ENCODE measurements around the gene FAHD1. TPM values are rescaled to one million over a fixed set of nuclear protein-coding genes. Genes with fewer than 3 reads are reported as not detected.

The FAHD1 gene
- 43.1 to 50.4 TPM (median 48.4 TPM) in 5 replicates for total RNA-seq (2022; extraction: Qiagen RNA extraction)

DNA sequence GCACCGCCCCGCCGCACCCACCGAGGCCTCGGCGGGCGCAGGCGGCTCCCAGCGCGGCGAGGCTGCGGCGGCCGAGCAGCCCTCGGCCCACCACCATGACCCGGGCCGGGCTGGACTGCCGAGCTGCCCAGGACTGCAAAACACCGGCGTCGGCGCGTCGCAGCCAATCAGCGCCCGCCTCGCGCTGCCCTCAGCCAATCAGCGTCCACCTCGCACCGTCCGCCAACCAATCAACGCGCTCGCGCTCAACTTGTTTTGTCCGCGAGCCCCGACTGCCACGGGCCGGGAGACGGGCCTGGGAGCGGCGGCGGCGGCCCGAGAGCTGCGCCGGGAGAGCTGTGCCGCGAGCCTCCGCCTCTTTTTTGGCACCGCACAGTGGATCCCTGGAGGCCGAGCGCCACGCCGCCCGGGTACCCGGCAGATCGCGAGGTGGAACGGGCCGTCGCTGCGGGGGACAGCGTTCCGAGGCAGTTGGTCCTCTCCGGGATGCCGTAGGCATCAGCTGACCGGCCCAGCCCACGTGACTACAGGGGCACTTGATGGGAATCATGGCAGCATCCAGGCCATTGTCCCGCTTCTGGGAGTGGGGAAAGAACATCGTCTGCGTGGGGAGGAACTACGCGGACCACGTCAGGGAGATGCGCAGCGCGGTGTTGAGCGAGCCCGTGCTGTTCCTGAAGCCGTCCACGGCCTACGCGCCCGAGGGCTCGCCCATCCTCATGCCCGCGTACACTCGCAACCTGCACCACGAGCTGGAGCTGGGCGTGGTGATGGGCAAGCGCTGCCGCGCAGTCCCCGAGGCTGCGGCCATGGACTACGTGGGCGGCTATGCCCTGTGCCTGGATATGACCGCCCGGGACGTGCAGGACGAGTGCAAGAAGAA lies at the start of gene FAHD1, which contains the start of gene HAGH:
FAHD1 (plus strand) TSS at position 516 of the 883 bp plus-strand sequence; CDS start at position 549, 33 bp downstream.
HAGH (minus strand) TSS at position 135 of the 883 bp plus-strand sequence; CDS start at position 97, 38 bp downstream.

DNA sequence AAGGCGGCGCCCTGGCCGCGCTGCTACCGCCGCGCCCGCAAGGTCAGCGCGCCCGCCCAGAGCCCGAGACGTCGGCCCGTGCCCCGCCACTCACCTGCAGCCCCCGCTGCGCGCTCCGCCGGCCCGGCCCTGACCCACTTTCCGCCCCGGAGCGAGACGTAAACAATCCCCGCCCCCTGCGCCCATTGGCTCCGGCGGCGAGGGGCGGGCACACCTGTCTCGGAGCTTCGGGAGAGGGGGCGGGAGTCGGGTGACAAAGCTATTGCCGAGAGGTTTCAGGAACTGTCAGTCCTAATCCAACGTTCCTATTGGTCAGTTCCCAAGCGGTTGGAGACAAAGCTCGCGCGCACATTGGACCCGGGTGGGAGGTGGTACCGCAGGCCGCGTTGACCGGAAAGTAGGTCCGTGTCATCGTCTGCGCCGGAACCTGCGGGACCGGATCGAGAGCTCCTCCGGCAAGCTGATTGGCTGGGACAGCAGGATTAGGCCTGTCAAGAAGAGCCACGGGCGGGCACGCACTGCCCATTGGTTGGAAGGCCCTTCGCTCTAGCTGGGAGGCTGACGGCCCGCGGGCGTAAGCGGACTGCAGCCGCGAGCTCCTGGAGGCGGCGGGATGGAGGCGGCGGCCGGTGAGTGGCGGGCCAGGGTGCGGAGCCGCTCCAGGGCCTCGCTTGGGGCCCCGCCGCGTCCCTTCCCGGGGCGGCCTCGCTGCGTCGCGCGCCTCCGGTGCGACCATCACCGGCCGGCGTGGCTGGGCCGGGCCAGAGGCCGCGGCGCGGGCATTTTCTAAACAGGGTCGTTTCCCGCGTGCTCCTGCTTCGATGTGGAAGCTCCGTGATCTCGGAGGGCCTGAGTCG lies 44.4 kb upstream of the FAHD1 start, which contains the start of the genes NUBP2 and SPSB3:
NUBP2 (plus strand) TSS at position 553 of the 857 bp plus-strand sequence; CDS start at position 614, 61 bp downstream.
SPSB3 (minus strand) TSS at position 164 of the 857 bp plus-strand sequence. CDS start 1,088 bp downstream, outside the sequence.

DNA sequence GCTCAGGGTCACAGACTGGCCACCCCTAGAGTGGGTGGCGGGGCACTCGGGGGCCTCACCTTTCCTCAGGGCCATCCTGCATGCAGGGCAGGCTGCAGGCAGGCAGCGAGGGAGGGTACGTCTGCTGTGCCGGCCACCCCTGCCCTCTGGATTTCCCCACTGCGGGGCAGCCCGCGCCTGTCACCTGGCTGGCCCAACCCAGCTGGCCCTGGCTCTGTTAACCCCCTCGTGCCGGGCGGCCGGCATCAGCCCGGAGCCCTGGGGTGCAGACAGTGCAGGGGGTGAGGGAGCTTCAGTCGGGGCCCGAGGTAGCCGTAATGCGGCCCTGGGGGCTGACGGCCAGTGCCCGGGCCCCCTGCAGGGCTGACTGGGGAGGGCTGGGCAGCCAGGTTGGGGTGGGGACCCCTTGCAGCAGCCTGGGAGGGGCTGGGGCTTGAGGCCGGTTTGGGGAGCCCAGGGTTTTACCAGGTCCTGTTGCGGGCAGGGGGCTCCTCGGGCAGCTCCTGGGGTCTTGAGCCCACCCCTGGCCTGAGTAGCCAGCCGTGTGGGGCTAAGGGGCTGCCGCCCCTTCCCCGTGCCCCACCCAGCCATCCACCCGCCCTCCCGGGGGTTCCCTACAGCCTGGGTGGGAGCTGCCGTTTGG lies 33.3 kb upstream of the FAHD1 start, which contains the start of gene IGFALS:
IGFALS (minus strand) TSS at position 128 of the 643 bp plus-strand sequence; CDS start at position 75, 53 bp downstream.

DNA sequence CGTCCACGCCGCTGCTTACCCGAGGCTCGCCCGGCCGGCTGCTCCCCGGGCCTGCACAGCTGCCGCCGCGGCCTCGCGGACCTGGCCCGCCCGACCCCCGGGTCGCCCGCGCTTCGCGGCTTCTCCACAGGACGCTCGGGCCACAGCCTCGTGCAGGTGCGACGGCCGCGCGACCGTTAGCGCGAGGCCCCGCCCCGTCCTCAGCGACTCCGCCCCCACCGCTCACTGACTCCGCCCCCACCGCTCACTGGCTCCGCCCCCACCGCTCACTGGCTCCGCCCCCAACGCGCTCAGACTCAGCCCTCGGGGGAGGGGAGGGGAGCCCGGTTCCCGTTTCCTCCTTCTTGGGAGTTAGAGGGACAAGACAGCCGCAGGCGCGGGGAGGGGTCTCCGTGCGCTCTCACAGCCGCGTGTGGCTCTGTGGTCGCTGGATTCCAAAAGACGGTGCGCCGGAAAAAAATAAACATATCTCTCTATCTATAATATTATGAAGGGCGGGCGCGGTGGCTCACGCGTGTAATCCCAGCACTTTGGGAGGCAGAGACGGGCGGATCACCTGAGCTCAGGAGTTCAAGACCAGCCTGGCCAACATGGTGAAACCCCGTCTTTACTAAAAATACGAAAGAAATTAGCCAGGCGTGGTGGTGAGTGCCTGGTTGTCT lies 45.1 kb downstream of the FAHD1 start, which contains the start of gene MEIOB:
MEIOB (minus strand) TSS at position 191 of the 662 bp plus-strand sequence. CDS start 3,989 bp downstream, outside the sequence.

Other genes starting within 250 kb of the FAHD1 start
- 7.7 to 9.0 TPM (median 8.6 TPM) in 5 replicates for gene IFT140, start 215.1 kb upstream of the FAHD1 start, total RNA-seq (2022; extraction: Qiagen RNA extraction)
- gene CRAMP1, start 214.8 kb upstream of the FAHD1 start, total RNA-seq (2022; extraction: Qiagen RNA extraction) = 10.2 to 21.1 TPM (median 15.9 TPM) in 5 replicates
- gene JPT2, start 148.9 kb upstream of the FAHD1 start, total RNA-seq (2022; extraction: Qiagen RNA extraction) = 167 to 196 TPM (median 178 TPM) in 5 replicates
- 40.7 to 70.6 TPM (median 60.8 TPM) in 5 replicates for gene MAPK8IP3, start 121.0 kb upstream of the FAHD1 start, total RNA-seq (2022; extraction: Qiagen RNA extraction)
- gene NME3, start 55.7 kb upstream of the FAHD1 start, total RNA-seq (2022; extraction: Qiagen RNA extraction) = 31.2 to 64.7 TPM (median 62.4 TPM) in 5 replicates
- 6.0 to 12.0 TPM (median 10.0 TPM) in 5 replicates for gene EME2, start 54.4 kb upstream of the FAHD1 start, total RNA-seq (2022; extraction: Qiagen RNA extraction)
- gene MRPS34, start 54.1 kb upstream of the FAHD1 start, total RNA-seq (2022; extraction: Qiagen RNA extraction) = 168 to 282 TPM (median 245 TPM) in 5 replicates
- gene SPSB3, start 44.6 kb upstream of the FAHD1 start, total RNA-seq (2022; extraction: Qiagen RNA extraction) = 17.2 to 28.9 TPM (median 24.8 TPM) in 5 replicates
- gene NUBP2, start 44.2 kb upstream of the FAHD1 start, total RNA-seq (2022; extraction: Qiagen RNA extraction) = 53.4 to 92.2 TPM (median 81.1 TPM) in 5 replicates
- 0.06 to 0.10 TPM (median 0.06 TPM) in 3 of 5 replicates, not detected in the others for gene IGFALS, start 33.5 kb upstream of the FAHD1 start, total RNA-seq (2022; extraction: Qiagen RNA extraction)
- gene HAGH, start 381 bp upstream of the FAHD1 start, total RNA-seq (2022; extraction: Qiagen RNA extraction) = 56.2 to 70.5 TPM (median 67.0 TPM) in 5 replicates
- 1.1 to 1.9 TPM (median 1.4 TPM) in 5 replicates for gene MEIOB, start 45.0 kb downstream of the FAHD1 start, total RNA-seq (2022; extraction: Qiagen RNA extraction)
- gene HS3ST6, start 91.2 kb downstream of the FAHD1 start, total RNA-seq (2022; extraction: Qiagen RNA extraction) = 1.5 to 3.1 TPM (median 2.8 TPM) in 5 replicates
- 34.0 to 45.3 TPM (median 40.5 TPM) in 5 replicates for gene MSRB1, start 116.0 kb downstream of the FAHD1 start, total RNA-seq (2022; extraction: Qiagen RNA extraction)
- 0.07 to 0.13 TPM in 2 of 5 replicates, not detected in the others for gene RPL3L, start 127.5 kb downstream of the FAHD1 start, total RNA-seq (2022; extraction: Qiagen RNA extraction)
- gene NDUFB10, start 132.3 kb downstream of the FAHD1 start, total RNA-seq (2022; extraction: Qiagen RNA extraction) = 241 to 346 TPM (median 257 TPM) in 5 replicates
- 3,564 to 5,547 TPM (median 5,202 TPM) in 5 replicates for gene RPS2, start 137.6 kb downstream of the FAHD1 start, total RNA-seq (2022; extraction: Qiagen RNA extraction)
- not detected in 5 replicates for gene RNF151, start 139.7 kb downstream of the FAHD1 start, total RNA-seq (2022; extraction: Qiagen RNA extraction)
- gene TBL3, start 144.8 kb downstream of the FAHD1 start, total RNA-seq (2022; extraction: Qiagen RNA extraction) = 31.8 to 43.4 TPM (median 38.1 TPM) in 5 replicates
- 0.19 to 0.38 TPM (median 0.26 TPM) in 4 of 5 replicates, not detected in the other for gene NOXO1, start 154.3 kb downstream of the FAHD1 start, total RNA-seq (2022; extraction: Qiagen RNA extraction)
- 25.8 to 46.2 TPM (median 44.5 TPM) in 5 replicates for gene GFER, start 157.0 kb downstream of the FAHD1 start, total RNA-seq (2022; extraction: Qiagen RNA extraction)
- gene SYNGR3, start 162.8 kb downstream of the FAHD1 start, total RNA-seq (2022; extraction: Qiagen RNA extraction) = 6.5 to 9.5 TPM (median 7.7 TPM) in 5 replicates
- 43.2 to 63.7 TPM (median 58.6 TPM) in 5 replicates for gene ZNF598, start 182.6 kb downstream of the FAHD1 start, total RNA-seq (2022; extraction: Qiagen RNA extraction)
- gene NPW, start 192.6 kb downstream of the FAHD1 start, total RNA-seq (2022; extraction: Qiagen RNA extraction) = 0.52 to 0.94 TPM (median 0.70 TPM) in 5 replicates
- 40.1 to 62.6 TPM (median 58.3 TPM) in 5 replicates for gene NHERF2, start 199.7 kb downstream of the FAHD1 start, total RNA-seq (2022; extraction: Qiagen RNA extraction)
- 34.2 to 50.8 TPM (median 47.0 TPM) in 5 replicates for gene NTHL1, start 220.6 kb downstream of the FAHD1 start, total RNA-seq (2022; extraction: Qiagen RNA extraction)
- gene TSC2, start 220.8 kb downstream of the FAHD1 start, total RNA-seq (2022; extraction: Qiagen RNA extraction) = 29.8 to 45.0 TPM (median 38.0 TPM) in 5 replicates